PC-3 (cell line): ENCODE results near the gene SLC25A25. TPM values are rescaled to one million over a fixed set of nuclear protein-coding genes. Genes with fewer than 3 reads are reported as not detected.
A peak's percentile ranks its signal among the peaks of the same experiment; 100 is the strongest.

ENCODE experiments used
- ATAC-seq: fragments of 200-7000 bp; cut with Tn5 transposase; 2 replicates; pipeline ENCODE4 v1.9.1; 2020; ENCODE audit warnings: mild to moderate bottlenecking, moderate library complexity
- BruUV-seq: library from RNA; stranded (reverse); fragments of 400-500 nt; replicated peaks from 2 replicates; lab custom pipeline; 2021; lab: Mats Ljungman, UMichigan
- CTCF ChIA-PET: fragments of 300-600 bp; sonication (Branson Sonifier 250); formaldehyde crosslinking; loops from one replicate; lab custom pipeline; 2022; ENCODE audit warnings: antibody characterized with exemption; lab: Charles Lee
- POLR2A ChIA-PET: fragments of 300-600 bp; sonication (Branson Sonifier 250); formaldehyde crosslinking; loops from one replicate; lab custom pipeline; 2022; ENCODE audit warnings: antibody characterized with exemption; ENCODE audit not compliant: unreplicated experiment; lab: Charles Lee
- DNase-seq: peaks from one replicate; pipeline ENCODE4 v3.0.0-alpha.2; 2015
- H2AFZ ChIP-seq: fragments of 300-600 bp; sonication (generic); 2 replicates; pipeline ENCODE4 v1.6.0; 2016; ENCODE audit warnings: antibody characterized with exemption, low read length
- H3F3A ChIP-seq: fragments of 300-600 bp; sonication (generic); one replicate; pipeline ENCODE4 v1.6.0; 2017; ENCODE audit warnings: antibody characterized with exemption, low read length, control low read depth, mild to moderate bottlenecking; ENCODE audit not compliant: unreplicated experiment
- H3K27ac ChIP-seq: fragments of 300-600 bp; sonication (generic); 2 replicates; pipeline ENCODE4 v1.5.1; 2016; ENCODE audit warnings: mild to moderate bottlenecking, low read length
- H3K27me3 ChIP-seq: fragments of 300-600 bp; sonication (generic); 2 replicates; pipeline ENCODE4 v1.6.1; 2016; ENCODE audit warnings: low read length, mixed read lengths
- H3K36me3 ChIP-seq: fragments of 300-600 bp; sonication (generic); 2 replicates; pipeline ENCODE4 v1.6.1; 2016; ENCODE audit warnings: low read depth, mixed run types, low read length, mixed read lengths
- H3K4me1 ChIP-seq: fragments of 300-600 bp; sonication (generic); 2 replicates; pipeline ENCODE4 v1.5.1; 2016; ENCODE audit warnings: low read length; ENCODE audit not compliant: insufficient read depth
- H3K4me2 ChIP-seq: fragments of 300-600 bp; sonication (generic); 2 replicates; pipeline ENCODE4 v1.6.0; 2016; ENCODE audit warnings: low read length
- H3K4me3 ChIP-seq: fragments of 300-600 bp; sonication (generic); 2 replicates; pipeline ENCODE4 v1.5.1; 2016; ENCODE audit warnings: mild to moderate bottlenecking, low read length, mixed read lengths
- H3K79me2 ChIP-seq: fragments of 300-600 bp; sonication (generic); 2 replicates; pipeline ENCODE4 v1.6.1; 2017; ENCODE audit warnings: low read length, mixed read lengths
- H3K9ac ChIP-seq: fragments of 300-600 bp; sonication (generic); 2 replicates; pipeline ENCODE4 v1.6.0; 2016; ENCODE audit warnings: mild to moderate bottlenecking, low read length
- H3K9me2 ChIP-seq: fragments of 300-600 bp; sonication (generic); replicated peaks from 2 replicates; pipeline ENCODE4 v1.6.1; 2016; ENCODE audit warnings: mixed run types, low read length, mixed read lengths
- H3K9me3 ChIP-seq: fragments of 300-600 bp; sonication (generic); 2 replicates; pipeline ENCODE4 v1.6.1; 2016; ENCODE audit warnings: low read length, mixed read lengths
- H4K20me1 ChIP-seq: fragments of 300-600 bp; sonication (generic); 2 replicates; pipeline ENCODE4 v1.6.1; 2016; ENCODE audit warnings: low read length, mixed read lengths
- EZH2 ChIP-seq: fragments of 300-600 bp; sonication (generic); IDR thresholded peaks from one replicate; pipeline ENCODE4 v1.6.1; 2017; ENCODE audit warnings: antibody characterized with exemption, mild to moderate bottlenecking, low read length; ENCODE audit not compliant: unreplicated experiment
- EZH2phosphoT487 ChIP-seq: fragments of 300-600 bp; sonication (generic); IDR thresholded peaks from 2 replicates; pipeline ENCODE4 v1.6.1; 2018; ENCODE audit warnings: mild to moderate bottlenecking, antibody characterized with exemption, low read length, borderline replicate concordance
- intact Hi-C: fragments of 100-400 bp; cut with micrococcal nuclease; formaldehyde crosslinking; loops from 2 replicates; pipeline ENCODE4 v1.9.0; 2023
- total RNA-seq: library from RNA; depleted of rRNA; stranded (reverse); fragments of >200 nt; gene quantifications from 2 replicates; pipeline ENCODE4 v1.2.3, GENCODE V29; 2014
- TF ChIP-seq, protein P1 (sequence below): fragments of 300-600 bp; sonication (generic); conservative IDR thresholded peaks from 2 replicates; pipeline ENCODE4 v1.5.1; 2017; ENCODE audit warnings: antibody characterized with exemption, low read depth, mild to moderate bottlenecking, low read length

The SLC25A25 gene
- total RNA-seq, 1 experiment from 2014 or later: 25.2 TPM

DNA sequence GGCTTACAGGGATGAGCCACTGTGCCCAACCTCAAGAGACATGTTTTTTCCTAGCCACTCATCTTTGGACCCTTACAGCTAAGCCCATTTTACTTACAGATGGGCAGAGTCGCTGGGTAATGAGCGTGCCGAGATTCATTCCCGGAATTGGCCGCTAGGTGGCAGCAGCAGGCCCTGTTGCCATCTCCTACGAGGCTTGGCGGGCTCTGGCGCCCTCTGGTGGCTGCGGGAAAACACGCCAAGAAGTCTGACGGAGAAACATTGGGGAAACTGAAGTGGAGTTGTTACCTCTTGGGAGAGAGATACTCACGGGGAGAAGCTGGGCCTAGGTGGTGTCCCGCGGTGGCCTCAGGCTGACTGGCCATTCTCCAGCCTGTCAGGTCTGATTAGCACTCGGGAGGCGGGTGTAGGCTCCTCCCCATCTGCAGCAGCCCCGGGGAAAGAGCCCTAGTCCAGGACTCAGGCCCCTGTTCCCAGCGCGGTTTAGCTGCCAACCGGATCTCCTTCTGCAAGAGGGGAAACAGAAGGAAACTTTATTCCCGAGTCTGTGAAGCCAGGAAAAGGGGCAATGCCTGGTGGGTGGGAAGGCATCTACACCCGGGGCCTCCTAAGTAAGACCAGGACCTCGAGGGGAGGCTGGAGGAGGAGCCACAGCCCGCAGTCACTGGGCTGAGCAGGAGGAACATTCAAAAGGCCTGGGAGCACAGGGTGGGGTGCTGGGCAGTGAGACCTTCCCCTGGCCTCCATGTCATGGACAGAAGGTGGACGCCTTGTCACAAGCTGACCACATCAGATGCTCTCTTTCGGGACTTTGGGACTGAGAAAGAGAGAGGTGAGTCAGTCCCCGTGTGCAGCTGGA, 49.8 kb downstream of the SLC25A25 start:
- no peak overlapping the region for H3K9ac ChIP-seq
- no peaks in the 10 kb centered on the region for H3K79me2 ChIP-seq
- H3K27ac ChIP-seq: peak overlapping the region; percentile 35; the same call in 1 of the 2 replicates
- no peaks in the 10 kb centered on the region for H3K9me3 ChIP-seq
- H4K20me1 ChIP-seq: no peaks in the 10 kb centered on the region
- H3K27me3 ChIP-seq: no peaks in the 10 kb centered on the region
- BruUV-seq: no TSS peak
- ChIA-PET CTCF (interaction anchor here (0.8 to 1.7 kb wide), 6 partner anchors 19 to 316 kb away, joined by 3 to 7 read pairs (median 4); partner anchors contain the start of gene EEIG1), POLR2A (no interaction called here)
- DNase-seq (peak; percentile 89), ATAC-seq (peak; percentile 73)
- H3K36me3 ChIP-seq: peaks cover 3% of the 10 kb centered on the region; the same call in 1 of the 2 replicates
- no peaks in the 10 kb centered on the region for H3F3A ChIP-seq
- TF ChIP-seq, protein P1, sequence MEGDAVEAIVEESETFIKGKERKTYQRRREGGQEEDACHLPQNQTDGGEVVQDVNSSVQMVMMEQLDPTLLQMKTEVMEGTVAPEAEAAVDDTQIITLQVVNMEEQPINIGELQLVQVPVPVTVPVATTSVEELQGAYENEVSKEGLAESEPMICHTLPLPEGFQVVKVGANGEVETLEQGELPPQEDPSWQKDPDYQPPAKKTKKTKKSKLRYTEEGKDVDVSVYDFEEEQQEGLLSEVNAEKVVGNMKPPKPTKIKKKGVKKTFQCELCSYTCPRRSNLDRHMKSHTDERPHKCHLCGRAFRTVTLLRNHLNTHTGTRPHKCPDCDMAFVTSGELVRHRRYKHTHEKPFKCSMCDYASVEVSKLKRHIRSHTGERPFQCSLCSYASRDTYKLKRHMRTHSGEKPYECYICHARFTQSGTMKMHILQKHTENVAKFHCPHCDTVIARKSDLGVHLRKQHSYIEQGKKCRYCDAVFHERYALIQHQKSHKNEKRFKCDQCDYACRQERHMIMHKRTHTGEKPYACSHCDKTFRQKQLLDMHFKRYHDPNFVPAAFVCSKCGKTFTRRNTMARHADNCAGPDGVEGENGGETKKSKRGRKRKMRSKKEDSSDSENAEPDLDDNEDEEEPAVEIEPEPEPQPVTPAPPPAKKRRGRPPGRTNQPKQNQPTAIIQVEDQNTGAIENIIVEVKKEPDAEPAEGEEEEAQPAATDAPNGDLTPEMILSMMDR: peak; percentile 99
- TF ChIP-seq EZH2phosphoT487: no peak
- no peaks in the 10 kb centered on the region for H3K9me2 ChIP-seq
- H2AFZ ChIP-seq: no peak overlapping the region
- intact Hi-C loops: no loop called here
- H3K4me3 ChIP-seq: no peak overlapping the region
- H3K4me2 ChIP-seq: peak overlapping the region; percentile 64
- peaks cover 6% of the 10 kb centered on the region for H3K4me1 ChIP-seq

DNA sequence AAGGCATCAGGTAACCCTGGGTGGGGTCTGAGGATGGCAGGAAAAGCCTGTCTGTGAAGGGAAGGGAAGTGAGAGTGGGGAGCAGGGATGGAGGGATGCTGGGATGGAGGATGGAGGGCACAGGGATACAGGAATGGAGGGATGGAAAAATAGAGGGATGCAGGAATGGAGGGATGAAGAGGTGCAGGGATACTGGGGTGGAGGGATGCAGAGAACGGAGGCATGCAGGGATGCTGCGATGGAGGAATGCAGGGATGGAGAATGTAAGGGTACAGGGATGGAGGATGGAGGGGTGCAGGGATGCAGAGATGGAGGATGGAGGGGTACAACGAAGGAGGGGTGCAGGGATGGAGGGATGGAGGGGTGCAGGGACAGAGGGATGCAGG, 50.4 kb downstream of the SLC25A25 start:
- Histone ChIP-seq H3K4me3 (no peak overlapping the region), H3K36me3 (peaks cover 3% of the 10 kb centered on the region; the same call in 1 of the 2 replicates), H3K9ac (no peak overlapping the region), H3K4me2 (0 out of 2 replicates have a peak overlapping the region, but pooled peaks have one; percentile 64), H3K27me3 (no peaks in the 10 kb centered on the region), H2AFZ (no peak overlapping the region), H3F3A (no peaks in the 10 kb centered on the region), H3K79me2 (no peaks in the 10 kb centered on the region), H3K27ac (no peak overlapping the region), H3K9me2 (no peaks in the 10 kb centered on the region), H4K20me1 (no peaks in the 10 kb centered on the region), H3K4me1 (peaks cover 6% of the 10 kb centered on the region), H3K9me3 (no peaks in the 10 kb centered on the region)
- intact Hi-C loops: no loop called here
- no peak; the same call in 1 of the 2 replicates for ATAC-seq
- CTCF ChIA-PET: interaction anchor here (1.7 kb wide), 2 partner anchors 19 to 39 kb away, joined by 3 to 7 read pairs; no protein-coding TSS in a partner anchor
- DNase-seq: no peak
- BruUV-seq: no TSS peak
- POLR2A ChIA-PET: no interaction called here
- TF ChIP-seq EZH2phosphoT487: no peak
- TF ChIP-seq, protein P1: no peak
- TF ChIP-seq EZH2: no peak
